ENCODE results near the gene CALHM1. TPM values are rescaled to one million over a fixed set of nuclear protein-coding genes. Genes with fewer than 3 reads are reported as not detected.

CALHM1 gene, protein sequence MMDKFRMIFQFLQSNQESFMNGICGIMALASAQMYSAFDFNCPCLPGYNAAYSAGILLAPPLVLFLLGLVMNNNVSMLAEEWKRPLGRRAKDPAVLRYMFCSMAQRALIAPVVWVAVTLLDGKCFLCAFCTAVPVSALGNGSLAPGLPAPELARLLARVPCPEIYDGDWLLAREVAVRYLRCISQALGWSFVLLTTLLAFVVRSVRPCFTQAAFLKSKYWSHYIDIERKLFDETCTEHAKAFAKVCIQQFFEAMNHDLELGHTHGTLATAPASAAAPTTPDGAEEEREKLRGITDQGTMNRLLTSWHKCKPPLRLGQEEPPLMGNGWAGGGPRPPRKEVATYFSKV
- total RNA-seq (ENCODE audit: low replicate concordance), result not detected in 2 replicates

DNA sequence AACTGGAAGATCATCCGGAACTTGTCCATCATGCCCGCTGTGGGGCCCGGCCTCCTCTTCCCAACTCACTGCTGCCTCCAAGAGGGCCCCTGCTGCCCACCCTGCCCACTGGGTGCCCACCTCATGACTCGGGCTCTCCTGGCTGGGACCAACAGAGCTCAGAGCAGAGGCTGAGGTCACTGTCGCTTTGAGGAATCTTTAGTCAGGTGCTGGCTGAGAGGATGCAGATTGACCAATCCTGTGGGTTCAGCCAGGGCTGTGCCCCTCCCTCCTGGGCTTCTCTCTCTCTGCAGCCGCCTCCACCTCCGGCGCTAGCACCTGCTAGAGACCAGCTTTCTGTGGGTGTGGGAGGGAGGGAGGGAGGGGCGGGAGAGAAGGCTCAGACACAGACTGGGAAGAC is at the start of gene CALHM1:
TSS of gene CALHM1 (minus strand) at position 181 of the 400 bp plus-strand sequence. CDS start at position 32, 149 bp downstream.

DNA sequence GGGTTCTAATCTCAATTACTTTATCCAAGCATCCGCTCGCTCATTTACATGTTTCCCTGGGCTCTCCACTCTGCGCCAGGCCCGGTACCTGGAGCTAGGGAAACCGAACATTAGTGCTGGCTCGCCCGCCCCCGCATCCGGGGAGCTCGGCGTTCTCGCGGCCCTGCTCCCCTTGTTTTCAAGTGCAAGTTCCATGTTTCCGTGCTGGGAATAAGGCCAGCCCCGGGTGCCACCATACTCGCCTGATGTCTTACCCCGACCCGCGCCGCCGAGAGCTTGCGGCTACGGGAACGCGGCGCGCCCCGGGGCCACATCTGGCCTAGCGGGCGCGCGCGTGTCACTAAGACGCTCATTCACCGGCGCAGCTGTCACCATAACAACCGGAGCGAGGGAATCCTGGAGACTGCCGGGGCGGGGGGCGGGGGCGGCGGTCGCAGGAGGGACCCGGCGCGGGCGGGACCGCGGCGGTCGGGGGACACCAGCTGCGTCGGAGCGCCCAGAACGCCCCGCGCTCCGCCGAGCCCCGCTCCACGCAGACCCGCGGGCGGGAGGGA is 34.7 kb upstream of the CALHM1 start, which contains the start of gene NEURL1:
TSS of gene NEURL1 (plus strand) at position 344 of the 554 bp plus-strand sequence. CDS start 683 bp downstream, outside the sequence.

DNA sequence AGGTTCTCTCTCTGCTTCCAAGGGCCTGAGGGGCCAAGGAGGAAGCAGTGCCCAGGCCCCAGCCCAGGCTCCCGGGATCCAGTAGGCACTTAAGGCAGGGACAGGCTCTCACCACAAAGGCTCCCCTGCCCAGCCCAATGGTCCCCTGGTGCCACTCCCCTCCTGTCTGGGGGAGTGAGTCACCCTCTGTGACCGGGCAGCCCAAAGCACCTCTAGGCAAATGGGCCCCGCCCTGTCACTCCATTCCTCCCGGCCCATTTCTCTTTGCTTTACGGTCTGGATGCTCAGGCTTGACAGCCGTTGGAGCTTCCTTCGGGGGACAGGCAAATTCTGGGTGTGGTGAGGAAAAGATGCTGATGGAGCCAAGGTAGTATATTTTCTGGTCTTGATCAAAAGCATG is 20.4 kb upstream of the CALHM1 start, which contains the start of gene CALHM3:
TSS of gene CALHM3 (minus strand) at position 106 of the 400 bp plus-strand sequence. CDS start 208 bp downstream, outside the sequence.

DNA sequence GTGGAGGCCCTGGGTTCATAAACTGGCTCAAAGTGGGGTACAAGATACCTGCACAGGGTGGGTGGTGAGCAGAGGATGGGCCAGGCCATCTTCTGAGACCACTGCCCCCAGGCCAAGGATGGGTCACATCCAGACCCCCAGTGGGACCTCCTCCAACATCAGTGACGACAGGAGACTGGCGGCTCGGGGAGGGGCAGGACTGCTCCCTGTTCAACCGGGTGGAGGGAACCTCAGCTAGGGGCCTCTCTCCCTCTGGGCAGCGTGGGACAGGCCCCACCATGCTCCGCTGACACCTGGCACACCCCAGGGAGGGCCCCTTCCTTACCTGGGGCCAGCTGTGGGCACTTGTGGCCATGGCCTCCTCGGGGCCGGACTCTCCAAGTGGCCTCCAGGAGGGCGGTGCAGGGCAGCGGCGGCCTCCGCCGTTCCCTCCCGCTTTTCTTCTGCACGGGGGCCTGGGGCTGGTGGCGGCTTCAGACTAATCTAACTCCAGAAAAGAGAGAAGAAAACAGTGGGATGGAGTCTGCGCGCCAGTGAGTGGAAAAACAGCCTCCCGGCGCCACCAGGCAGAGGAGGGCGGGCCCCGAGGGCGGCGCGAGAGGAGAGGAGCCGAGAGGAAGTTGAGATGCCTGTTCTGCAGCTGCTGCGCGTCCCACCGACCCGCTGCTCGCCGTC is 6.7 kb downstream of the CALHM1 start, which contains the start of gene CALHM2:
TSS of gene CALHM2 (minus strand) at position 540 of the 675 bp plus-strand sequence. CDS start 2,429 bp downstream, outside the sequence.

Other genes starting within 250 kb of the CALHM1 start
- gene RPEL1, start 213.0 kb downstream of the CALHM1 start, total RNA-seq (ENCODE audit: low replicate concordance), result 0.08 and 0.12 TPM in 2 replicates
- 0.30 and 0.35 TPM in 2 replicates for gene INA, start 181.8 kb downstream of the CALHM1 start, total RNA-seq (ENCODE audit: low replicate concordance)
- 8.0 and 9.8 TPM in 2 replicates for gene PCGF6, start 107.8 kb downstream of the CALHM1 start, total RNA-seq (ENCODE audit: low replicate concordance)
- gene TAF5, start 90.9 kb downstream of the CALHM1 start, total RNA-seq (ENCODE audit: low replicate concordance), result 2.8 and 2.9 TPM in 2 replicates
- gene ATP5MK, start 62.4 kb downstream of the CALHM1 start, total RNA-seq (ENCODE audit: low replicate concordance), result 100 and 182 TPM in 2 replicates
- 30.2 and 34.2 TPM in 2 replicates for gene PDCD11, start 62.3 kb downstream of the CALHM1 start, total RNA-seq (ENCODE audit: low replicate concordance)
- gene CALHM2, start 6.5 kb downstream of the CALHM1 start, total RNA-seq (ENCODE audit: low replicate concordance), result 19.0 and 27.1 TPM in 2 replicates
- gene CALHM3, start 20.3 kb upstream of the CALHM1 start, total RNA-seq (ENCODE audit: low replicate concordance), result not detected in 2 replicates
- gene NEURL1, start 34.8 kb upstream of the CALHM1 start, total RNA-seq (ENCODE audit: low replicate concordance), result under 0.01 TPM in 2 replicates